Activated effector memory CD4-positive, alpha-beta T cell treated with Interleukin-2 at 50 U/mL for 16 hours (primary cell): ENCODE data around the gene SH3BP4.

Experiments
- DNase-seq: peaks from one replicate; pipeline ENCODE4 v3.0.0-alpha.2; 2020

Gene SH3BP4

DNA sequence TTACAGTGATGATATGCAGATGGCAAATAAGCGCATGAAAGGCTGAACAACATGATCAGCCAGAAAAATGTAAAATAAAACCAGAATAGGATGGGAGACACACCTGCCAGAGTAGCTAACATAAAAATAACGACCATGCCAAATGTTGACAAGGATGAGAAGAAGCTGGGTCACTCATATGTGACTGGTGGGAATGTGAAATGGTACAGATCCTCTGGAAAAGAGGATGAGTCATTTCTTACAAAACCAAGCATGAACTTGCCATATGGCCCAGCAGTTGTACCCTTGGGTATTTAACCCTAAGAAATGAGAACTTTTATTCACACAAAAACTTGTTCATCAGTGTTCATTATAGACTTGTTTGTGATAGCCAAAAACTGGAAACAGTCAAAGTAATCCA lies 143.8 kb downstream of the SH3BP4 start:
- no peak for DNase-seq

DNA sequence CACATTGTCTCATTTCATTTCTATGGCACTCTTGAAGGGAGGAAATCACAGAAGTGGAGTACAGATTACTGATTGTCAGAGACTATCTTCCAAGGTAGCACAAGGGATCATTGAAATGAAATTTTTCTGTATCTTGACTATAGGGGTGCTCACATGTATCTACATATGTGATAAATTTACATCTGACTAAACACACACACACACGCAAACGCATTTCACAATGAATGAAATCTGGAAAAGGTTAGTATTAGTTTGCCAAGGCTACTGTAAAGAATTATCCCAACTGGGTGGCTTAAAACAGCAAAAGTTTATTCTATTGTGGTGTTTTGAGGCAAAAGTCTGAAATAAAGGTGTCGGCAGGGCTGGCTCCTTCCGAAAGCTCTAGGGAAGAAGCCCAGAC lies 144.6 kb downstream of the SH3BP4 start:
- no peak for DNase-seq

DNA sequence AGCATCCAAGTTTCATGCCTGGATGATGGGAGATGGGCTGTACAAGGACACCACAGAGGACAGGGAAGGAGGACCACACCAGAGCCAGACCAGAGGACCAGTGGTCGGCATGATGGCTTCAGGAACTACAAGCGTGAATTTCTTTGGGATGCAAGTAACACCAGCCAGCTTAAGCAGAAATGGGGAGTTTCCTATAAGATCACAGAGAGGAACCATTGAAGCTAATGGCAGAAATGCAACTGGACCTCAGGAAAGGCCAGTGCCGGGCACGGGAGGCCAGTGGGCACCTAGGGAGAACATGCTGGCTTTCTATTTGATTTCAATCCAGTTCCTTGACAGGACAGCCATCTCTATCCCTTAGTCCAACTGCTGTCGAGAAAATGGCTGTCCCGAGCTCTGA lies 145.4 kb downstream of the SH3BP4 start:
- no peak for DNase-seq

DNA sequence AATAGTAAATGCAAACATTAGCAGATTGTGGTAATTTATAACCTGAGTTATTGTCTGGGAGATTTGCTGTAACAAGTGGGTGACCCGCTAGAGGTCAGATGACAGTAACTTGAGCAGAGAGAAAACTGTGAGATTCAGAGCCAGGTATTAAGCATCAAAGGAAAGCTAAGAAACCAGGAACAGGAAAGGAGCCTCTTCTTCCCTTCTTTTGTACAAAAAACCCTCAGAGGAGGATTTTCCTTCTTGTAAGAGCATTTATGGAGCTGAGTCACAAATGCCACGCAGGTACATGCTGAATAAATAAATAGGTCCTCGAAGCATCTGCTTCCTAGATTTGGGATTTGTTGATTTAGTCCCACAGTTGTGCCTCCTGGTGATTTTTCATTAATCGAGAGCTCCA lies 146.5 kb downstream of the SH3BP4 start:
- DNase-seq: no peak

DNA sequence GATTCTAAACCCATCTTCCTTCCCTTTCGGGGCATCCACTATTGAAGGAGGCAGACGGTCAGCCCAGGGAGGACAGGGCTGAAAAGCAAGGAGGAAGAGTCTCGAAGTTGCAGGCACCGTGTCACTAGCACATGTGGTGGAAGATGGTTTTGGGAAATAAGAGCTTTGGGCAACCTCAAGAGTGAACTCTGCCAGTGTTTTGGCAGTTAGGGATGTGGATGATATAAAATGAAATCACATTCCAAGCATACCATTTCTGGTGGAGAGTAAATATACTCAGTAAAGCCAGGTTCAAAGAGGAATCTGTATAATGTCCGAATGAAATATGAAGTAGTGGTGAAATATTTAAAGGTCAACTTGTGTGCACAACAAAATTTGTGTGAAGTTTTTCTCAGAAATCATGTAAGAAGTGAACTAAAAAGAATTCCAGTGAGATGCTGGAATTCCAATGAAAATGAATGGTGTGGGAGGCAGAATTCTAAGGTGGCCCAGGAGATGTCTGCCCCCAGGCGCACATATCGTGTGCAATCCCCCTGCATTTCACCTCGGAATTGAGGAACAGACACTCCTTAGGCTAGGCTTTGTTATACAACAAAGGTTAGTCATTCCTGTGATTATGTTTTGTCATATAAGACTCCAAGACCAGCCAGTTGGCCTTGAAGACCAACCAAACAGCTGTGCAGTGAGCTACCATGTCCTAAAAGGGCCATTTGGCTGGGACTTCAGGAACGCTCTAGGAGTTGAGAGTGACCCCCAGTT lies 147.1 kb downstream of the SH3BP4 start:
- no peak for DNase-seq

DNA sequence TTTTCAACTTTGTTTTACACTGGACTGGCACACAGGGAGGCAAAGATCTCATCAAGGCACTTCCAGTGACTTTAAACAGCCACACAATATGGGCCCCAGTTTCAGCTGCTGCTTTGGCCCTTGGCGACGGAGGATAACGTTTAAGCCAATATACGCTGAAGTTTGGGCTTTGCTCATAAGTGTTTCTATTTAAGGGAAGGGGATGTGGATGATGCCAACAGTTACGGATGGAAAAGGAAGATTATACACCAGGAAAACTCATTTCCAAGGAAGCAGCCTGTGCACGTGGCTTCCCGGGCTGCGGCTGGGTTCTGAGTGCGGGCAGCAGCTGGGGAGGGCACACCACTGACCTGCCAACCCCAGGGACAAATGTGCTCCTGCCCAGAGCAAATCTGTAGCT lies 151.1 kb downstream of the SH3BP4 start:
- DNase-seq: no peak
